NCI-H345 (cell line): ENCODE data around the gene ACIN1.

Source experiments
- DNase-seq: peaks from one replicate; lab custom pipeline; 2025; lab: John Stamatoyannopoulos, UW

The ACIN1 gene

DNA sequence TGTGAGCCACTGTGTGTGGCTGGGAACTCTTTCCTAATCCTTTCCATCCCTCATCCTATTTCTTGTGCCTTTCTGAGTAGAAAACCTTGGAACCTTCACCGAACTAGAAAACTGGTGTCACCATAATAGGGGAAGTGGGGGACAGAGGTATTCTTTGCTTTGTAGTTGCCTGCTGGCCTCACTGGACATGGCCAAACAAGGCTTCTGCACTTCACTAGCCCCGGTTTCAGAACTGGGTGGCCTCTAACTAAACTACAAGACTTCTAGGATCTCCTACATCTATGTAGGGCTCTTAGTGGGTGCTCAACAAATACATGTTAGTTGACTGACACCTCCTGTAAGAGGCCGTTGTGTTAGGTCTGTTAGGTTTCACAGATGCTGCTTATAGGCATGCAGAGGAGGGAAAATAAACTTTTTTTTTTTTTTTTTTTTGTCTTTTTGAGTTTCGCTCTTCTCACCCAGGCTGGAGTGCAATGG, 10.4 kb upstream of the ACIN1 start:
- no peak for DNase-seq

DNA sequence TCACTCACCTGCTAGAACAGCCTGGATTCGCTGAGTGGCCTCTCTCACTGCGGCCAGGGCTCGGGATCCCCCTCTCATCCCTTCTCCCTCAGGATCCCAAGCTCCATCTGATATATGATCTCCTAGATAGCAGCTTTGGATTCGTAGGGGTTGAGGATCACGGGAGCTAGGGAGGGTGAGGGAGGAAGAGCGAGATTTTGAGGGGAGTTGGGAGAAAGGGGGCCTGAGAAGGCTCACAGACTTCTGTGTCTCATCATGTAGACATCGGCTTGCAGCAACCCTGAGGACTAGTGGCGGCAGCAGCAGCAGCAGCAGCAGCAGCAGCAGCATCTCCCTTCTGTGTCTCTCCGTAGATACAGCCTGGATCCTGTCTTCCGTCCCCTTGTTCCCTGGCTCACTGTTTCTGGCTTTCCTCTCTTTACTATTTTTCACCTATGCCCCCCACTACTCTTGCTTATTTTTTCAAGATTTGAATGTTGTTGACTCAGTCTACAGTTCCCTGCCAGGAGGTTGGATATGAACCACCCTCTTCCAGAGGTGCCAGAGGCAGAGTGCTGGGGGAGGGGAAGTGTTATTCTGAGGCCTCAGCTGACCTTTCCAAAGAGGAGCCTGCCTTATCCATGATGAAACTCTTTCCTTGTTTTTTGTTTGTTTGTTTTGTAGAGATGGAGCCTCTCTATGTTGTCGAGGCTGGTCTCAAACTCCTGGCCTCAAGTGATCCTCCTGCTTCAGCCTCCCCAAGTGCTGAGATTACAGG, 9.8 kb upstream of the ACIN1 start, which contains the start of gene CIROP:
CIROP (minus strand) TSS at position 399 of the 757 bp plus-strand sequence; CDS start at position 330, 69 bp downstream.
- no peak for DNase-seq

DNA sequence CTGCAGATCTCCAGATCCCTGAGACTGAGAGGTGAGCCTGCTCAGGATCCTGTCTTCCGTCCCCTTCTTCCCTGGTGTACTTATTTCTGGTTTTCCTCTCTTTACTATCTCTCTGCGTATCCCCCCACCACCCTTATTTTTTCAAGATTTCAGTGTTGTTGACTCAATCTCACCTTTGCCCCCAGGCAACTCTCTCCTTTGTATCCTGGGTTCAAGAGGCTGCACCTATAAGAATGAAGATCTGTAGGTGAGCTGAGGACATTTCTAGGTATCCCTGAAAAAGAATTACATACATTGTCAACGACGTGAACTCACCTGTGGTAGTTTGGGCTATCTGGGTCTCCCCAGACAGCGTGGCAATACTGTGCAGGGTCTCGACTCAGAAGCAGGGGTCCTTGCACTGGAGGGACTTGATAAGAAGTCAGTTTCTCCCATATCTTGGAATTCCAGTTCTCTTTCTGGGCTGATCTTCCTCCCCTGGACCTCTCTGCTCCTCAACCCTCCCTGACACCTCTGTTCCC, 9.2 kb upstream of the ACIN1 start:
- DNase-seq: no peak

DNA sequence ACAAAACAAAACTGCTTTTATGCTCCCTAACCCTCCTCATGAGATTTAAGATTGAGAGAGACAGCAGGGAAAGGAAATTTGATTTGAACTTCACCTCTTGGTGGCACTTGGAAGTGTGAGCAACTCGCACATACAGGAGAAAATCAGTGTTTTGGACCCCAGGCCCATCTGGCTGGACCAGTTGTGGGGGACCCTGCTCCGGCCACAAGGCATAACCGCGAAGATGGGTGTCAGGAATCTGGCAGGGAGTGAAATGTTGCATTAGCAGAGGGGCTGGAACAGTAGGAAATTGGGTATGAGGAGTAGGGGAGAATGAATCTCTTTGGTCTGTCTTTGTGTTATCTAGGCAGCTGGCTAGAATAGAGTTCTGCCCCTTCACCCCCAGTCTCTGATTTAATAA, 8.6 kb upstream of the ACIN1 start:
- no peak for DNase-seq

DNA sequence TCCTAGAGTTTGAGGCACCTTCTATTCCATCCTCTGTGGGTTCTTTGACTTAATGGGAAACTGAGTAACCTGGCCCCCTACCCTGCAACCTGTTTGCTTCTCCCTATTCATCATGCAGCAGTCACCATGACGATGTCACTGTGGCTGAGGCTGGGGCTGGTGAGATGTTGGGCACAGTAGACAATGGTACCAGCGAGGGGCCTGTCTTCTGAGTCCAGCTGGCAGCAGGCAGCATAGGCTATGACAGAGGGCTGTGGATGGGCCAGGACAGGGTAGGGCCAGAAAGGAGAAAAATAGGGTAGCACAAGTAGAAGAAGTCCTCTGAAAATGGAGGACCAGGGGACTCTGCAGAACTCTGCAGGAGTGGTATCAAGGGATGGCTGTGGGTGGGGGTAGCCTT, 7.9 kb upstream of the ACIN1 start:
- no peak for DNase-seq

DNA sequence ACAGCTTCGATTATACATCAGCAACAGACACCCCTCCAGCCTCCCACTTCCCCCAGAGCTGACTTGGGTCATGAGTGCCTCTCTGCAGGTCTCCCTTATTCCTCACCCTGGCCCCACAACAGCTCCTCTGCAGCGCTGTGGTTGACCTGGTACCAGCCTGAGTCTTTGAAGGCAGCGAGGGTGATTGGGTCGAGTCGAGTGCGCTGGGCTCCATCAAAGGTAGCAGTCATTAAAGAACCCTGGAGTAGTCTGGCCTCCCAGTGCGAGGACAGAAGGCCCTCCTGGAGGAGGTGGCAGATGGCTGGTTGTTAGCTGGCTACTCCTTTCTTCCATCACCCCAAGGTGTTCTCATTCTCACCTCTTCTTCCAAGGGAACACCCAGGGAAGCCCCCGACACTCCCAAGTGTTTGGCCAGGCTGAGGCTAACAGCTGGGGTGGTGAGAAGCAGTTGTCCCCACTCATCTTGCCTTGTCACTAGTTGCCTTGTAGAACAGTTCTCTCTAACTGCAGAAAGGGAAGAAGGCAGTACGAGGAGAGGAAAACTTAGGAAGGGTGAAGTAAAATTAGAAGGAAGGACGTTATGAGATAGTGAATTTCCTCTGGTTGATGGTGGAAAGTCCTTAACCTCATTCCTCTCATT, 7.2 kb upstream of the ACIN1 start:
- no peak for DNase-seq

DNA sequence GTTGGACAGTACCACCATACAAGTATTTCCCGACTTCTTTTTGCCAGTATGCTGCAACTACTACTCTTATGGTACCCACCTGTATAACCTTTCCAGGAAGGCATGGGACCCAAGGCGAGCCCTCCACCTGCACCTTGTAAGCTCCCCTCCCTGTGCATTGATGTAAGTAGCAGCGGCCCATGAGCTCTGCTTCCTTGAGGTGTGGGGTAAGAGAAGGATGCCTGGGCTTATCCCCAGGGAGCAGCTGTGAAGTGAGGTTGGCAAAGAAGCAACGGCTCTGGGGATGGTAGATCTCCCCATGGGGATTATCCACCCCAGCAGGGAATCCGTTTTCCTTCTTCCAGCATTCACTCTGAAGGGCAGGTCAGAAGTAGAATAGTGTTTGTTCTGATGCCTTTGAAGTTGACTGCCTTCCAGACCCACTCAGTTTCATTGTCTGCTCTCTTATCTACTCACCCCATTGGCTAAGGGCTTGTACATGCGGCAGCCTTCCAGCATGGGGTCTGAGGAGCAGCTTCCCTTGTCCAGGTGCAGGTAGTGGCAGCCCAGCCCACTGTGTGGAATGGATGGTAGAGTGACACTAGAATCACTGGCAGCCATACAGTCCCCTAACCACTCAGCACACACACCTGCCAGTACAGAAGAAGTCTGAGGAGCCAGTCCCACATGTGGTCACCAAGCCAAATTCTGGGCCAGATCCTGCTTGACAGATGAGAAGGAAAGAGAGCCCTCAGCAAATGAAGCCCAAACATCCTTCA, 6.5 kb upstream of the ACIN1 start:
- peak; percentile 74 for DNase-seq

DNA sequence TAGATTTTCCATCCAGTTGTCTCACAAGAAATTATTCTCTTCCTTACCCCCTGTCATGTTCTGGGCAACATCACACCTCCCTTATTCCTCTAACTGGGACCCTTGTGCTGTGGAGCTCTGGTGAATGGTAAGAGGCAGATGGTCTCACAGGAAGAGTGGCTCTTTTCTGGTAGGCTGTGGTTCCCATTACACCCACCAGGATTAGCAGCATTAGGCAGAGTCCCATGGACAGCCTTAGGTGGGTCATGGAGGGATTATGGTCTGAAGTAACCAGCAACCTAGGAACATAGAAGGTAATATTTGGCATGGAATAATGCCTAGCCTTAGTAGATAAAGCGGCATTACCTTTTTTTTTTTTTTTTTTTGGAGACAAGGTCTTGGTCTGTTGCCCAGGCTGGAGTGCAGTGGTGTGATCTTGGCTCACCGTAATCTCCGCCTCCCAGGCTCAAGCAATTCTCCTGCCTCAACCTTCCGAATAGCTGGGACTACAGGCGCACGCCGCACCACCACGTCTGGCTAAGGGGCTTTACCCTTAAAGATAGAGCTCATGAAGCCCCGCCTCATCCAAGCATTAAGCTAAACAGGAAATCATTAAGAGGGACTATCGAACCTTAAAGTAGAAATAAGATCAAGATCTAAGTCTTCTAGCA, 4.4 kb upstream of the ACIN1 start:
- DNase-seq: no peak

DNA sequence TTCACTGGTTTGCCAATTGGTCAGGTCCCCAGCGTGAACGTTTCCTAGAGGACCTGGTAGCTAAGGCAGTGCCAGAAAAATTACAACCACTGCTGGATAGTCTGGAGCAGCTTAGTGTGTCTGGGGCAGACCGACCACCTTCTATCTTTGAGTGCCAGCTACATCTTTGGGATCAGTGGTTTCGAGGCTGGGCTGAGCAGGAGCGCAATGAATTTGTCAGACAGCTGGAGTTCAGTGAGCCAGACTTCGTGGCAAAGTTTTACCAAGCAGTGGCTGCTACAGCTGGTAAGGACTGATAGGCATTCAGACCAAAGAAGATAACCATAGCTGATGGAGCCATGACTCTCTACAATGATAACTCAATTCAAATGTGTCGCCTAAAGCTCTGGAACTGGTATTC, 2.9 kb upstream of the ACIN1 start:
- no peak for DNase-seq

DNA sequence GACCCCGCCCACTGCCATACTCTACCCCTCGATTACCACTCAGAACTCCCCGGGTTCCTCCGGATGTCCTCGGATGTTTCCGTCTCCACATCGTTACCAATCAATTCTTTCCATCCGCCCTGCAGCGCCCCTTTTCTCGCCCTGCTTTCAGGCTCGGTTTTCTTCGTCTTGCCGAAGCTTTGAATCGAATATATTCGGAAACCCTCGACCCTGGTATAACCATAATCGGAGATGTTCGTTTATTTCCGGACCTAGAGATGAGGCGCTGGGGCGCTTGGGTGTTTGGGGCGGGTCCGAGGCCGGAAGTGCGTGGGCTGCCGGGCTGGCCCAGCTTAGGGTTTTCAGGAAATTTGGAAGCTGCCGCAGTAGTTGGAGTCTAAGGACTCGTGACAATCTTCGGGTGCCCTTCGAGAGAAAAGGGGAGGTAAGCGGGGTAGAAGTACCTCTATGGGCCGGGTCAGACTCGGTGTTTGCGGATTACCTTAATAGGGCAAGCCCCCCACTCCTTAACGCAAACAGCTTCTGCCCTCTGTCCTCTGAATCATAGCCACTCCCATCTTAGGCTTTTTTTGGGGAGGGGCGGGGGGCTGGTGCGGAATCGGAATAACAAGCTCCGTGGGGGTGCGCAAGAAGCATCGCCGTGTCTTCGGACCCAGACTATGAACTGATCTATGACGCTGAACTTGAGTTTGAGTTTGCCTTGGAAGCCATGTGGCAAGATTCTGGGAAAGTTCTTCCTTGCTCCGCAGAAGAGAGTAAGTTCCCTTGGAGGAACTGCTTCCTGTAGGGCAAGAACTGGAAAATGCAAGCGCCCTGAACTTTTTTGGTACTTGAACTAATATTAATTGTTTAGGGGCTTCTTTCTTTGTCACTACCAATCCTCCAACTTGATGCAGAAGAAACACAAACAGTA, 516 bp upstream of the ACIN1 start, which contains the start of gene C14orf119:
C14orf119 (plus strand) TSS at position 310 of the 913 bp plus-strand sequence. CDS start 2,154 bp downstream, outside the sequence.
- DNase-seq: no peak

DNA sequence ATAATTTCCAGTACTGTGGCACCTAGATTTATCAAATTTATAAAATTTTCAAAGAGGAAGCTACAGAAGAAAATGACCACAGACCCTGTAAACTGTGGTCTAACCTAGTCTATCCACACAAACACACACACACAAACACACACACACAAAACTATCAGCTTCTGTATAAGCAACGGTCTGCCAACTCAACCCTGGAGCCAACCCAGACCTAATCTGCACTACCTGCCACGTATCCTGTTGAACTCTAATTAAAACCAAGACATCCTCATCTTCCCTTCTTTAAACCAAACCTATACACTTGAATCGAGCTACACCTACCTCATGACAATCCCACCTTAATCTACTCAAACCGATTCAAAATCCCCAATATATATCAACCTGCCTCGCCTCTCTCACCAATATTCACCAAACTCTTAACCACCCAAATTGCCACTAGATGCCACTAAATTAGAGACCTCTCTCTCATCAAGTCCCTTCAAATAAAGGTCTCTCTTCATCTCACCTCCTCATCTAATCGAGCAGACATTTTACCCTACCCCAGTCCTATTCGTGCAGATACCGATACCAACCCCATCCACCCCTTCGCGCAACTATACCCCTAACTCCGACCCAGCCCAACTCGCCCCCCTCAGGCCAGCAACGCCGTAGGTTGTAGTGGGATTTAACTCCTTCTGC, 808 bp downstream of the ACIN1 start:
- no peak for DNase-seq

DNA sequence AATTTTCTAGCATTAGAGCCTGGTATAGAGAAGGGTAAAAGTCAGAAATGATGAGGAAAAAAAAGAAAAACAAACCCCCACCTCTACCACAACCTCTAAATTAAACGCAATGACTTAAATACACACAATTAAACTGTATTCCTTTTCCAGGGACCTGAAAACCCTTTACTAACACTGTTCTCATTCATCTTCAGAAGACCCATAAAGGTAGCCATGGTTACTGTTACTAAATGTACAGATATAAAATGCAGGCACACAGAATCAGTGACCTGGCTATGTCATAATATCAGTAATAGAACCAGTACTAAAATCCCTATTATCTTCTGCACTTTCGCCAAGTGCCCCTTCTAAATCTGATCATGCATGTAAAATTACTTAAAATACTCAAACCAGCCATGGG, 1.4 kb downstream of the ACIN1 start:
- no peak for DNase-seq

DNA sequence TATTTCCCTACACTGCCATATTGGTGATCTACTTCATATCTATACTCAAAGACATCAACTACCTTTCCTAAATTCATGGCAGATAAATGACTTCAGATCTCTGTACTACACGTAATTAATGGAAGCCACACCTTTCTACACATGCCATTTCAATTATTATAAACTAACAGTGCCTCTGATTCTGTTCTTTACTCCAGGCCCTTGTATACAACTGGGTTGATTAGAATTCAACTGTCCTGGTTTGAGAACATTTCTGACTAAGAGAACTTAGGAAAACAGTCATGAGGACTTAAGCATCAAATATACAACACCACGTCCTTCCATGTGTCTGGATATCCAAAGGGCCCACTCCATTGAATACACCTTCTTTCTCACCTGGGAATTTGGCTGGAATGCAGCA, 1.8 kb downstream of the ACIN1 start:
- no peak for DNase-seq

DNA sequence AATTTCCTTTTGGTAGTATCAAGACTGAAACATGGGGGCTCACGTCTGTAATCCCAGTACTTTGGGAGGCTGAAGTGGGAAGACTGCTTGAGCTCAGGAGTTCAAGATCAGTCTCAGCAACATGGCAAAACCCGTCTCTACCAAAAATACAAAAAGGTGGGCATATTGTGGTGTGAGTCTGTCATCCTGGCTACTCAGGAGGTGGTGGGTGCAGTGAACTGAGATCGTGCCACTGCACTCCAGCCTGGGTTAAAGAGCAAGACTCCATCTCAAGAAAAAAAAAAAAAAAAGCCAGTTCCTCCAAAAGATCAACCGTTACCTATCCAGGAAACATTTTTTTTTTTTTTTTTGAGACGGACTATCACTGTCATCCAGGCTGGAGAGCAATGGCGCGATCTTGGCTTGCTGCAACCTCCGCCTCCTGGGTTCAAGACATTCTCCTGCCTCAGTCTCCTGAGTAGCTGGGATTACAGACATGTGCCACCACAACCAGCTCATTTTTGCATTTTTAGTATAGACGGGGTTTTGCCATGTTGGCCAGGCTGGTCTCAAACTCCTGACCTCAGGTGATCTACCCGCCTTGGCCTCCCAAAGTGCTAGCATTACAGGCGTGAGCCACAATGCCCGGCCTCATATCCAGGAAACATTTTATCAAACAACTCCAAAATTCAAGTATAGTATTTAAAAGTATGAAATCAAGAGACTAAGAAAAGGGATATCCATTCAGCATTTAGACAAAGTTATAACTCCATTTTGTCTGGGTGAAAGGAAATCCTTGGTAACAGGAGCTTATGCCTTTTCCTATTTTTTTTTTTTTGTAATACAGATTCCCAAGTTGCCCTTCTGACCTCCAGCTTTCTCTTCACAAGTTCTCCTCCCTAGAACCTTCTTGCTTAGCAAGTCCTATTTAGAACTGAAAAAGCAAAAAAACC, 3.4 kb downstream of the ACIN1 start:
- DNase-seq: no peak

DNA sequence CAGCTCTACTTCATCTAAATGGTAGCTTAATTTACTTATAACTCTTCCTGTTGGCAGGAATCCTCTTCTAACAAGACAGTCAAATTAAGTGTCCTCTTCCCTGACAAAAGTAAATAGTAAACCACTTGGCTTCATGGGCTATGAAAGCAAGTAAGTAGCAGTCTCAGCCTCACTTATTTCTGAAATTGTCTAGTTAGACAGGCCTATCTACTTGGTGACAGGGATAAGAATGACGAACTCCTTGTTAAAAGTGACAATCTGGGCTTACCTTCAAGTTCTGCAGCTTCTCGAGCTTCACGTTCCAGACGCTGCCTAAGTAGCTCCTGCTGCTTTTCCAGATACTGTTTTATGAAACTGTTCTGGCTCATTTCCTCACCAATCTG, 4.7 kb downstream of the ACIN1 start:
- no peak for DNase-seq

DNA sequence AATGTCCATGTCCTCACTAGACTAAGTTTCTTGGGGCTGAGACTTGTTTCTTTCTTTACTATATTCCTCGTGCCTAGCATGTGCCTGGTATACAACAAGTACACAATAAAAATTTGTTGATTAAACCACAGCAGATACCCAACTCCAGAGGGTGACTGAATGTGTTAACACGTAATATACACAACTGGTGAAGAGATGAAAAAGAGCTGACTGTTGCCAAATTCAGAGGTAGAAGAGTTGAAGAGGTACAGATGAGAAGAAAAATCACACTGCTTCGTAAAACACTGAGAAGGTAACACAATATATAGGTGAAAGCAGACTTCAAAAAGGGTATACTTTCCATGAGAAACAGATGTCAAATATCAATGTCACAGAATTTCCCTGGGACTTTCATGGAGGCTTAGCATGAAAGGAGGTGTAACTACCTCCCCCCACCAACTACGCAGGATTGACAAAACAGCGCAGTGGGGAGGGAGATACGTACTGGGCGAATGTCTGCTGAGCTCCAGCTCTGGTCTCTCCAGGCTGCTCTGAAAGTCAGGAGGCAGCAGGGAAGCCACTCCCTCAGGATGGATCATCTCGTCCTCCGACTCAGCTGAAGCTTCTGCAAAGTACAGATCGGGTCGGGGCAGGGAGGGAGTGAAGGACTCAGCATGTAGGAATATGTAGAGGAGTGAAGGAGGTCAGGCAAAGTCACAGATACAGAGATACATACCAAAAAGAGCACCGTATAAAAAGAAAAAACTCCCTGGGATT, 5.3 kb downstream of the ACIN1 start:
- no peak for DNase-seq

DNA sequence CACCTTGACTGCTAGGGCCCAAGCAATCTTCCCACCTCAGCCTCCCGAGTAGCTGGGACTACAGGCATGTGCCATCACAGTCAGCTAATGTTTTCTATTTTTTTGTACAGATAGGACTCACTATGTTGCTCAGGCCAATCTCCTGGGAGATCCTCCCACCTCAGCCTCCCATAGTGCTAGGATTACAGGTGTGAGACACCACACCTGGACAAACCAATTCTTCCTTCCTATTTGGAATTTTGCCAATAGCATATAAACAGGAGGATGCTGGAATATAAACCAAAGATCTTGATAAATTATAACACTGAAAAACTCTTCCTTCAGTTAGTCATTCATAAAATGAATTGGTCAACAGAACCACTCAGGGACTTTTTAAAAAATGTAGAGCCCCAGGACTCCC, 8.4 kb downstream of the ACIN1 start:
- no peak for DNase-seq

DNA sequence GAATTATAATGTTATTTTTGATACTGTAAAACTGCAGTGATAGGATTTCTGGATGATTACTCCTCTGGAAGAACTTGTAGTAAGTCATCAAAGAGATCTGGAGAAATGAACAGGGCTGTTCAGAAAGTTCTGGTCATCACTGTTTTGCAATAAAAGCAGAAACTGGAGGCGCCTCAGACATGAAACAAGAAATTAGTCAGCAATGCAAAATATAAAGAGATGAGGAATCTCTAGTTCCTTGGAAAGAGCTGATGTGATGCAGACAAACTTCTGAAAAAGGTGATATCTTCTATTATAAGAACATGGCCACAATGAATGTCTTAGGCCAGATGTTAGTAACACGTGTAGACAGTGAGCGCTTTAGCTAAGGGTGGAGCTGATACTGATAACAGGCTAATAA, 9.5 kb downstream of the ACIN1 start:
- no peak for DNase-seq

DNA sequence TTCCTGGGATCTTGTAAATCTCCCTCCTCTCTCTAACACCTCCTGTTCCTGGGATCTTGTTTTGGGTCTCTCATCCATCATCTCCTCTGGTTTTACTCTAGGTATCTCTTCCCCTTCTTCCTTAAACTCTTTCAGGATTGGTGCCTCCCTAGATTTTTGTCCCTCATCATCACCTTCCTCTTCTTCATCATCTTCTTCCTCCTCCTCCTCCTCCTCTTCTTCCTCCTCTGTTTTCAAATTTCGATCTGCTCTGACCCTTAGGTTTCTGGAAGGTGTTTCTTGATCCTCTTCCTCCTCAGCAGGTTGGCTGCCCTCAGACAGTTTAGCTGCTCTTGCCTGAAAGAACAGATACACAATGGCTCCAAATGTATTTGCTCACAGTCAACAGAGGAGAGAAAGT, 14.5 kb downstream of the ACIN1 start:
- DNase-seq: no peak
